Activated CD8-positive, alpha-beta memory T cell treated with anti-CD3 and anti-CD28 coated beads for 36 hours (primary cell): ENCODE measurements around the gene SH3D21. TPM values are rescaled to one million over a fixed set of nuclear protein-coding genes. Genes with fewer than 3 reads are reported as not detected.

Source experiments
- CTCF ChIA-PET: fragments of 350-600 bp; sonication (Branson Sonifier 250); formaldehyde crosslinking; loops from one replicate; lab custom pipeline; 2021; ENCODE audit warnings: antibody characterized with exemption; lab: Charles Lee
- POLR2A ChIA-PET: fragments of 350-600 bp; sonication (Branson Sonifier 250); formaldehyde crosslinking; loops from one replicate; lab custom pipeline; 2021; ENCODE audit warnings: antibody characterized with exemption; lab: Charles Lee
- total RNA-seq, 2 experiments: library from RNA; stranded (reverse); gene quantifications; one replicate each; pipeline ENCODE4 v1.2.3, GENCODE V29; 2021

SH3D21 gene
- total RNA-seq, 2 experiments from 2014 or later: 6.7 to 6.9 TPM

DNA sequence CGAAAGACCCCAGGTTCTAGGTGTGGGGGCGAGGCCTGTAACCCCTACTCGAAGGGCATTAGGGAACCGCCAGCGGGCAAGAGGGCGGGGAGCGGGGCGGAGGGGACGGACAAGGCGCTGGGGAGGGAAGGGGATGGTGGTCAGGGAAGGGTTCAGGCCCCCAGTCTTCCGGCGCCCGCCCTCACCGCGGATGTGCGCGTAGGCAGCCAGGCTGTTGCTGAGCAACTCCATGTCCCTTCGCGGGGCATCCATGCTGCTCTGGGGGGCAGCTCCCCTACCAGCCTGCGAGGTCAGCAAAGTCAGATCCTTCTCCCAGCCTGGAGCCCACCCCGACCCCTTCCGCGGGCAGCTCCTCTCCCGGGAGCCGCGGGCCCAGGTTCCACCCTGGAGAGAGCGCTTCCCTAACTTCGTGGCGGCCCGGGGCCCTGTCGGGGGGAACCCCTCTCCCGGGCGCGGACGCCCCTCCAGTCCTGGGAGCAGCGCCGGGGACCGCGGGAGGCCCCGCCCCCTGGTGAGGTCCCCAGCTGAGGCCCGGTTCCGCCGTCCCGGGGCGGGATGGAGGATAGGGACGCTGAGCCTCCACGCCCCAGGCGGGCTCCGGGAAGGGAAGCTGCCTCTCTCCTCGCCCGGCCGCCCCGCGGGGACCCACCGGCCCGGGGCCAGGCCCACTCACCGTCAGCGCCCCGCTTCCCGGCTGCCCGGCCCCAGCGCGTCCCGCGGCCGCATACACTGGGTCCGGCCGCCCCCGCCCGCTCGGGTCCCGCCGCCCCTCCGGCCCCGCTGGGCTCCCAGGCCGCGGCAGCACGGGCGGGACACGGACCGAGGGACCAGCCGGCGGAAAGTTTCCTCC is 16.8 kb downstream of the SH3D21 start:
- CTCF ChIA-PET: interaction anchor here (0.7 to 1.4 kb wide), 9 partner anchors 16 to 174 kb away, joined by 3 to 4 read pairs (median 4); partner anchors contain the start of genes SH3D21 and TRAPPC3
- POLR2A ChIA-PET: interaction anchor here (1.8 kb wide), 1 partner anchor 16 kb away, joined by 8 read pairs; the partner anchor contains the start of gene SH3D21

DNA sequence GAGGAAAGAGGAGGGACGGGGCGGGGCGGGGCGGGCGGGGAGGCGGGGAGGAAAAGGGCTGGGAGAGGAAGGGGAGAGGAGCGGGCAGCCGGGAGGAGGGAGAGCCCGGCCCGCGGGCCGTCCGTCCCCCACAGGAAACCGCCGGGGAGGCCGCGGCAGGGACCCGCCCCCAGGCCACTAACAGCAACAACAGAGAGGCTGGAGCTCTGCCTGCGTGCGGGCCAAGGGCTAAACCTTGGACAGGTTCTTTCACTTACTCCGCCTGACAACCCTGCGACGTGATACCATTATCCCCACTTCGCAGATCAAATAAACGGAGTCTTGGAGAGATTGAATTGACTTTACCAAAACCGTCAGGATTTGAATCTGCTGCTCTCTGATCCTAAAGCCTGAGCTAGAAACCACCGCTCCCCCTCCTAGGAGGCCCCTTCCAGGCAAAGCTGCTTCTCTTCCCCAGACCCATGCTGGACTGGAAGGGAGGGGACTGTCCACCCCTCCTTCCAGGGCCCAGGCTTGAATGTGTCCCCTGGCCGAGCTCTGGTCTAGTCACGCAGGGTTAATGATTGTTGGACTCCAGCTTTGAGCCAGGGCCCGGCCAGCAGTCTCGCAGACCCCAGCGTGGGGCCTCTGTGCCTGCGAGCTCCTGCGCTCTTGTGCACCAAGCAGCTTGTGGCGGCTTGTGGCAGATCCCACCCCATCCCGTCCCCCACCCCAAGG is 17.6 kb downstream of the SH3D21 start, which contains the start of gene EVA1B:
TSS of gene EVA1B (minus strand) at position 10 of the 717 bp plus-strand sequence. CDS start 608 bp downstream, outside the sequence.
- ChIA-PET POLR2A (interaction anchor here (0.5 to 1.8 kb wide), 3 partner anchors 17 to 73 kb away, joined by 3 to 8 read pairs (median 6); partner anchors contain the start of gene SH3D21), CTCF (interaction anchor here (0.9 to 1.4 kb wide), 7 partner anchors 19 to 175 kb away, joined by 3 to 4 read pairs (median 4); partner anchors contain the start of gene TRAPPC3)

DNA sequence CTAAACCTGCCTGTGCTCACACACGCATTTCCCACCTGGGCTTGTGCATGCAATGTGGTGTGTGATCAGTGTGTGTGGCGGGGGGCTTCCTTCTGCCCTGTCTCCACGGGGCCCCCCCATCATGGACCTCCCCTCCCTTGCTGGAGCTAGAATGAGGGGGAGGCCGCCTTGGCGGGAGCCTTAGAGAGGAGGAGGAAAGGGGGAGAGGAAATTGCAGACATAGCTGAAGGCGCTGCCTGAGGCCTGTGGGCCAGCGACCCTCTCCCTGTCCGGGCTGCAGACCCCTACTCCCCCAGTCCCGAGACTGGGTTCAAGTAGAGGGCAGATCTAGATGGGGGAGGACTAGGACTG is 18.2 kb downstream of the SH3D21 start:
- CTCF ChIA-PET: interaction anchor here (0.7 to 1.4 kb wide), 3 partner anchors 9 to 25 kb away, joined by 4 read pairs; no protein-coding TSS in a partner anchor

DNA sequence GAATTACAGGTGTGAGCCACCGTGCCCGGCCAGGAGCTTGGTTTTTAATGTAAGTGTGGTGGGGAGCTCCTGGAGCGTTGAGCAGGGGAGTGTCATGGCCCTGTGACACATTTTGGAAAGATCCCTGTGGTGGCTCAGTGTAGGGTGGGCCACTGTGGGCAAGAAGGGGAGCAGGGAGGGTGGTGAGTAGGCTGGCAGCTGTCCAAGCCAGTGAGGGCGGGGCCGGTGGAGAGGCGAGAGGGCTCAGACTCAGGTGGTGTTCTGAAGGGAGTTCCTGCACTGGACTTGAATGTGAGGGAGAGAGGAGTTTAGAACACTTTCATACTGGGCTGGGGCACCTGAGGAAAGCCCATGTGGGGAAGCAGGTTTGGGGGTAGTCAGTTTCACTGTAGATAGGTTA is 20.3 kb downstream of the SH3D21 start:
- POLR2A ChIA-PET: interaction anchor here (0.6 kb wide), 1 partner anchor 807 kb away, joined by 3 read pairs; no protein-coding TSS in a partner anchor
- CTCF ChIA-PET: interaction anchor here (0.6 kb wide), 1 partner anchor 39 kb away, joined by 3 read pairs; no protein-coding TSS in a partner anchor

More for the DNA sequence above, 18.2 kb downstream of the SH3D21 start:
- POLR2A ChIA-PET: interaction anchor here (0.5 to 0.8 kb wide), 2 partner anchors 20 to 73 kb away, joined by 3 to 6 read pairs; no protein-coding TSS in a partner anchor

DNA sequence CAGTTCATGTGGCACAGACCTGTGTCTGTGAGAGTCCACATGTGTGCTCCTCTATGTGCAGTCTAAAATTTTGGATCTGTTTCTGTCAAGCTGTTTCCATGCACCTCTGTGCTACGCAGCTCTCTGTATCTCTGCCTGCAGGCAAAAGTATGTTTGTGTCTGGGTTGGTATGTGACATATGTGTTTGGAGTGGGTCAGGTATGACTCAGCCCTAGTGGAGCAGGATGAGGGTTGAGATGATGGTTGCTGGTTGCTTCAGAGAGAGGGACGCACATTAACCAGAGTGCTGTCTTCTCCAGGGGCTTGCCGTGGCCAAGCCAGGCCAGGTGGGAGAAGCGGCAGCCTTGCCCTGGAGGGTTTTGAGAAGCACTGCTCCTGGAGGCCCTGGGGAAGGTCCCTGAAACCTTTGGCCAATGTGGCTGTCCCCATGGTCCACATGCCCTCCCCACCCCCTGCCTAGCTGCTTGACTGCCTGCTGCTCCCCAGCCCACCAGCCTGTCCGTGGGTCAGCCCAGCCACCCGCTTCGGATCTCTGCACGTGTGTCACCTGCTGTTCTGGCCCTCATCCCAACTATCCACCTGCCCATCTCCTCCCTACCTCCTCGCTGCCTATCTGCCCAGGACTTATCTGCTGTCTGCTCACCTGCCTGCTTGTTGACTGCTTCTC is 21.4 kb downstream of the SH3D21 start:
- ChIA-PET CTCF (no interaction called here), POLR2A (no interaction called here)

DNA sequence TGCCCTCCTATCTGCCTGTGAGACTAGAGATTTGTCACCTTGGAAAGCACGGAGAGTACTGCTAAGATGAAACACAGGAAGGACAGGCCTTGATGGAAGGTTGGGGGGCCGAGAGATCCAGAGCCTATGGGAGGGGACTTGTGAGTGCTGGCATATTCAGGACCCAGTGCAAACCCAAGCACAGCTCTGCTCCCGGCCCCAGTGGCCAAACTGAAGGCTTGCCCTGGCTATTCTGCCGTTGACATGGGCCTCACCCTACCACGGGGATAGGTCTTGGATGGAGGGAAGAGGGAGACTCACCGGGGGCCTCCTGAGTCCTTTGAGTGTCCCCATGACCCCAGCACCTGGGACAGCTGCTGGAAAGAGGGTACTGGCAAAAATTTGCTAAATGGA is 21.9 kb downstream of the SH3D21 start:
- CTCF ChIA-PET: interaction anchor here (1.1 kb wide), 1 partner anchor 16 kb away, joined by 3 read pairs; no protein-coding TSS in a partner anchor
- POLR2A ChIA-PET: no interaction called here

DNA sequence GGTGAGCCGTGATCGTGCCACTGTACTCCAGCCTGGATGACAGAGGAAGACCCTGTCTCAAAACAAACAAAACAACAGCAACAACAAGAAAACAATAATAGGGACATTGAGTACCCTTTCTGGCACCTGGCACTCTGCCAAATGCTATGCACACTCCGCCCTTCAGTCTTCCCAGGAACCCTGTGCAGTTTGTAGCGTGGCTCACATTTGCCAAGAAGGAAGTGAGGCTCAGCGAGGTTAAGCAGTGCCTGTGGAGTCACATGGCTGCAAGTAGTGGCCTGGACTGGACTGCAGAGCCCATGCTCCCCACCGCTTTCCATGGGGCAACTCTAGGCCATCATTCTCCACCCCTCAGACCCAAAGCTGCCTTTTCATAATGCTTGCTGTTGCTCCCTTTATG is 22.5 kb downstream of the SH3D21 start:
- POLR2A ChIA-PET: no interaction called here
- CTCF ChIA-PET: interaction anchor here (1.1 kb wide), 1 partner anchor 15 kb away, joined by 3 read pairs; no protein-coding TSS in a partner anchor

DNA sequence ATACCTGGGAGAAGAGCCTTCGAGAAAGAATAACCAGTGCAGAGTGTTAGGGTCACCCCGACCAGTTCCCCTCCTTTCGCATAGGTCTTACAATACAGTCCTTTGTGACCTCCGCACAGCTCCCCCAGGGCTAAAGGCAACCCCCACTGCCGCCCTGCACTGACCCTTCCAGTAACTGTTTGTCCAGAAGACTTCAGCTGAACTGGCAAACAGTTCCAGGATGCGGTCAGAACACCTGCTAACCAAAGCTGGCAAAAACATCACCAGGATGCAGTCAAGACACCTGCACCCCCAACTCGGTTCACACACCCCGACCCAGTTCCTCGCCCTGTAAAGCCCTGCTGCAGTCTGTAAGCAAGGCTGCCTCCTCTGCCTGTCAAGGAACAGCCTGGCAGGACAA is 23.6 kb downstream of the SH3D21 start:
- CTCF ChIA-PET: interaction anchor here (1.0 kb wide), 1 partner anchor 13 kb away, joined by 3 read pairs; no protein-coding TSS in a partner anchor
- POLR2A ChIA-PET: no interaction called here

DNA sequence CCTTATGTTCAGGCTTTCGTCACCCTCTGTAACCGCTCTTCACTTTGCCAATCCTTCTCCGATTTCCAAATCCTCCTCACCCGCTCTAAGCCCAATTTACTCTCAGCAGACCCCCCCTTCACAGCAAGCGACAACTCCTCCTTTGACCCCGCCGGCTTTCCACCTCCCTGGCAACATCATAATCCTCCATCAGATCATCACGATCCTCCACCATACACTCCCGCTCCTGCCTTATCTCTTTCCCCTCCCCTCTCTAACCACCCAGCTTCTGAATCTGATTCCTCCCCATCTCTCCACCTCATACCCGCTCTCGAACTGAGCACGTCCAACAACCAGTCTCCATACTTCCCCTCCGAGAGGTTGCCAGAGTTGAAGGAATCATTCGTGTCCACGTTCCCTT is 24.8 kb downstream of the SH3D21 start:
- ChIA-PET POLR2A (no interaction called here), CTCF (no interaction called here)

DNA sequence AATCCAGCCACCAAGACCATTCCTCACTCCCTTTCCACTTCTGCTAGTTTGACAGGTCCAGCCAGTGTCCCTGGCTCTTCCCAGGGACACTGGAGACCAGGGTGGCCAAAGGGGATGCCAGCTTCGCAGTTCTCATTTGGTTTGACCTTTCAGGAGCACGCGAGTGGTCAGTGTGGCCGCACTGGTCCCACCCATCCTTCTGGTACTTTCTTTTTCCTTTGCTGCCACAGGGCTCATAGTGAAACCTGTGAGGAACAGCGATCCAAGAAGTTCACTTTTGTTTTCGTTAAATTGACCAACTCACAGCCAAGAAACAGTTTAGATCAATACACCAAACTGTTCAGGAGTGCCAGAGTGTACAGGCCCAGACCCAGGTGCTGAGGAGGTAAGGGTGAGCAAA is 31.7 kb downstream of the SH3D21 start:
- CTCF ChIA-PET: no interaction called here
- POLR2A ChIA-PET: no interaction called here

DNA sequence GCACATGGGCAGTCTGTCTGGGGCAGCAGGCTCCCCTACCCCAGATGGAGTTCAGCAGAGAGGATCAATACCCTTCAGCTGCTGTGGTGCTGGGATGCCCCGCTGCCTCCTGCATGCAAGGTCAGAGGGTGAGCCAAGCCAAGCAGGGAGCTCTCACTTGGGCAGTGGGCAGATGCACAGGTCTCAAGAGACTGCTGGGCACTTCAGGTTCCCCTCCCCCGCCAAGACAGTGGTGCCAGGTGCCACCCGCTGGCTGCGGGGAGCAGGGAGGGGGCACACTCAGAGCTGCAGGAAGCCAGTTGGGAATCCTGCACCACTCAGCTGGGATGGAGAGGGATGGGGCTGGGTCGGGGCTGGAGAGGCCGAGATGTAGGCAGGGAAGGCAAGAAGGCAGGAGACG is 33.0 kb downstream of the SH3D21 start:
- ChIA-PET POLR2A (no interaction called here), CTCF (no interaction called here)

DNA sequence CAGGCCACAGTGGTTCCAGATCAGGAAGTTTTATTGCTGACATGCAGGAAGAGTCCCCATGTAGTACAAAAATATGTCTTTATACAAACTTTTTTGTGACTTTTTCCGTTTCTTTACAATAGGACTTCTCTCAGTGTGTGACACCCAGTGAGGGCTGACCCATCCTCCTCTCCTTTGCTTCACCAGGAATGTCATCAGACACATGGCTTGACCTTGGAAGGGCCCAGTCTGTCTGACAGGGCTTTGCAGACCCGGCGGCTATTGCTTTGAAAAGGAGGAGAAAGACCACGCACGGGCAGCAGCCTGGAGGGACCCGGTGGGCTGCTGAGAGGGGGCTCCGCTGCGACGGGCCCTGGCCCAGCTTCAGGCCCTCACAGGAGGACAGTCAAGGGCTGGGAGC is 33.4 kb downstream of the SH3D21 start:
- CTCF ChIA-PET: no interaction called here

DNA sequence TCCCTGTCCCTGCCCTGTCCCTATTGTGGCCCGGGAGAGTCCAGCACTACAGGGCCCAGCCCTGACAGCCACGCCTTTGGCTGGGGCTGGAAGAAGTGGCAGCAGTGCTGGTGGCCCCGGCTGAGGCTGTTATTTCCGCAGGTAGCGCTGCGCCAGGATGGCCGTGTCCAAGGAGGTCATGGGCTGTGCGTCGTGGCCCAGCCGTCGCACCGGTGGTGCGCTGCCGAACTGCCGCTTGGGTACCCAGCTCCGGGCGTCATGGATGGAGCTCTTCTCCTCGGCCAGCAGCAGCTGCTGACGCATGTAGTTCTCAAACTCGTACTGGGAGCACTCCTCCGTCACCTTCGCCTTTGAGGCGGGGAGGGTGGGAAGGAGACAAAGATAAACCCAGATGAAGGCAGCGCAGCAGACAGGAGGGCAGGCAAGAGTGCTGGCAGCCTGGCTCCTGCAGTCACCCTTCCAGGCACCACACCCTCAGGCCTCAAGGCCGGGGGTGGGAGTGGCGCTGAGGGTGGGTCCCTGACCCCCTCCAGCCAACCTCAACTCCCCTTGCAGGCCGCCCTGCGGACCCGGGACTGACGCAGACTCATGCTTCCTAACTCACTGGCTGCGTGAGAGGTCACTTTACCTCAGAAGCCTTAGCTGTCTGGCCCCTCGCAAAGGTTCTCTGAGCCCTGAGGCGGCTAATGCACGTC is 35.6 kb downstream of the SH3D21 start:
- ChIA-PET POLR2A (no interaction called here), CTCF (interaction anchor here (0.5 to 2.3 kb wide), 15 partner anchors 7 to 241 kb away, joined by 3 to 11 read pairs (median 4); no protein-coding TSS in a partner anchor)

More for the DNA sequence above, 33.4 kb downstream of the SH3D21 start:
- POLR2A ChIA-PET: no interaction called here

DNA sequence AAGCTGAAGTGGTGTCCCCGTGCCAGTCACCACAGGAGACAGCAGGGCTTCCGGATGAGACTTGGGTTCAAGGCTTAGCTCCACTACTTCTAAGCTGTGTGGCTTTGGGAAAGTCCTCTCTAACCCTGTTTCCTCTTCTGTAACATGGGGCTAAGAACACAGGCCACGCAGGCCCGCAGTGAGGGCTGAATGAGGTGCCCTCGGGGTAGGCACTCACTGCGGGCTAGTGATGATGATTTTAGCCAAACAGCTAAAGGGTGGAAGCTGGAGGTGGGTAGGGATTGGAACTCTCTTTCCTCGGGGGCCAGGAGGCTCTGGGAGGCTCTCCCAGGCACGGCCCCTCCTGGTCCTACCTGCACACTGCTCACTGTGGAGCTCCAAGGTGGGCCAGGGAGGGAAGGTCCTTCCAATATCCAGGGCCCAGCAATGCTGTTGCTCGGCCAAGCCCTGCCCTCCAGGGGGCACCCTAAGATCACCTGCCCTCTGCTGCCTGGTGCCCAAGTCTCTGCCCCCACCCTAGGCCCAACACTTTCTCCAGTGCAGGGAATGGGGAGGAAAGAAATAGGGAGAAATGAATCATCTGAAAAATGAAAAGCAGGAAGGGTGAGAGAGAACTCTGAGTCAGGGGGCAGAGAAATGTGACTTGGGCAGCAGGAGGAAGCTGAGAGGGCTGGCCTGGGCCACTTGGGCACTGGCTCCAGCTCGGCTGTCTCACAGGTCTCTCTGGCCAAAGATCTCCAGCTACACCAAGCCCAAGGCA is 36.4 kb downstream of the SH3D21 start:
- ChIA-PET POLR2A (no interaction called here), CTCF (interaction anchor here (0.5 to 2.3 kb wide), 19 partner anchors 8 to 242 kb away, joined by 3 to 11 read pairs (median 4); partner anchors contain the start of gene EVA1B)

DNA sequence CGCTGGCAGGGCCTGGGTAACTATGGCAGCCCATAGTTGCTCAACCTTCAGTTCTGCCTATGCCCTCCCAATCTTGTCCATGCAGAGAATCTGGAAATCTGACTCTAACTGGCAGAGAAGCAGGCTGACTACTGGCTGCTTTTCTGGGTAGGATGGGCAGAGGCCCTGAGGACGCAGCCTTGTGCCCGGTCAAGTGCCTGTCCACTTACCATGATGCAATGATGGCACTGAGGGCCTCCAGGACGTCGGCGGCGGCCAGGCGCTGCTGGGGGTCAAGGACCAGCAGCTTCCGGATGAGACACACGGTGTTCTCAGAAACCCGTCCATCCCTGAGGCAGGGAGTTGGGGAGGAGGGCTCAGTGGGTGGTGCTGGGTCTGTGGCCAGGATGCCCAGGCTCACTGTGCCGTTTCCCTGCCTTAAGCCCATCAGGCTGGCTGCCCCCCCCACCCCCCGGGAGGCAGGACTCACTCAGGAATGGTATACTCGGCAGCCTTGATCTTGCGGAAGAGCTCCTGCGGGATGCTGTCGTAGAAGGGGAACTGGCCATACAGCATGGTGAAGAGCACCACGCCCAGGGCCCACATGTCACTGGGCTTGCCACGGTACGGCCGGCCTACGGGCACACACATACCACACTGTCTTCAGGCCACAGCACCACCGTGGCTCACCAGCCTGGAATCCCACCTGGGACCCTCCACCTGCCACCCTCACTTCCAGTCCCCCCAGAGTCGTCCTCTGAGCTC is 37.7 kb downstream of the SH3D21 start:
- POLR2A ChIA-PET: no interaction called here
- CTCF ChIA-PET: interaction anchor here (0.5 to 2.3 kb wide), 9 partner anchors 9 to 78 kb away, joined by 3 to 11 read pairs (median 4); partner anchors contain the start of gene EVA1B

DNA sequence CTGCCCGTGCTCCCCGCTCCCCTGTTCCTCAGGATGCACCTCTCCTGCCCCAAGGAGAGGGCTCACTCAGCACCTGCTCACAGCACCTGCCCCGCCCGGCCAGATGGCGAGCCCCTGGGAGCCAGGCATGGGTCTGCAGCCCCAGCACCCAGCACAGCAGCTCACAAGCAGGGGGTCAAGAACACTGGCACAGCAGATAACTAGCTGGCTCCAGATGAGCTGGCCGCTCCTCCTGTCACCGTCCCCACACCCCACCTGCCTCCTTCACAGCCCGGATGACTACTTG is 38.2 kb downstream of the SH3D21 start:
- ChIA-PET POLR2A (no interaction called here), CTCF (interaction anchor here (0.6 to 2.3 kb wide), 3 partner anchors 10 to 18 kb away, joined by 3 to 8 read pairs (median 4); no protein-coding TSS in a partner anchor)

DNA sequence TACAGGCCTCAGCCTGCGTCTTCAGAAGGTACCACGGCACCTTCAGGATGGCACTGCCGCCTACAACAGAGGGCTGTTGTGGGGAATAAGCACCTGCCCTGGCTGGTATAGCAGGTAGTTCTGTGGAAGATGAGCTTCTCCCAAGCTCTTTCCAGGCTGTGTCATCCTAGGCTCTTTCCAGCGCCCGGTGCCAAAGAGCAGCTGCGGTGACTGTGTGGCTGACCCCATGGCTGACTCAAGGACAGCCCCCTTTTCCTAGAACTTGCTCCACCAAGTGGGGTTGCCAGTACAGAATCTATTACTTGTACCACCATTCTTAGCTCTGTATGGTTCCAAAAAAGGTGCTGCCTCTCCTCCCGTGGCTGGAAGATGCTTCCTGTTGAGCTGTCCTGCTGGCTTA is 39.2 kb downstream of the SH3D21 start:
- POLR2A ChIA-PET: no interaction called here
- CTCF ChIA-PET: interaction anchor here (0.6 to 1.4 kb wide), 5 partner anchors 73 to 188 kb away, joined by 3 to 4 read pairs (median 3); no protein-coding TSS in a partner anchor
